ENCODE data around the gene TMEM131.
"Not testable (repeated sequence)": the region's sequence is repeated elsewhere in the genome, so short reads cannot be mapped to it uniquely, and the experiment has no call there.

TMEM131 gene

GRCh38 chr2:97723156-97724072, 272.3 kb downstream of the TMEM131 start:
- peak; percentile 53 for DNase-seq (ENCODE audit: low spot score)

GRCh38 chr2:97722227-97722626, 273.5 kb downstream of the TMEM131 start:
- no peak for DNase-seq (ENCODE audit: low spot score)

- no peak for DNase-seq (ENCODE audit: low spot score)
Observed at GRCh38 chr2:97720746-97721145, 275.0 kb downstream of the TMEM131 start.

- no peak for DNase-seq (ENCODE audit: low spot score)
Observed at GRCh38 chr2:97719362-97720155, 276.2 kb downstream of the TMEM131 start.

GRCh38 chr2:97718942-97719341, 276.8 kb downstream of the TMEM131 start:
- DNase-seq (ENCODE audit: low spot score), result no peak

- no peak for DNase-seq (ENCODE audit: low spot score)
Observed at GRCh38 chr2:97718051-97718882, 277.5 kb downstream of the TMEM131 start.

- no peak for DNase-seq (ENCODE audit: low spot score)
Observed at GRCh38 chr2:97717613-97717995, 278.1 kb downstream of the TMEM131 start.

- DNase-seq (ENCODE audit: low spot score), result no peak
Observed at GRCh38 chr2:97716695-97717612, 278.8 kb downstream of the TMEM131 start.

- no peak for DNase-seq (ENCODE audit: low spot score)
Observed at GRCh38 chr2:97715951-97716694, 279.6 kb downstream of the TMEM131 start.

- no peak for DNase-seq (ENCODE audit: low spot score)
Observed at GRCh38 chr2:97714950-97715652, 280.6 kb downstream of the TMEM131 start.

- DNase-seq (ENCODE audit: low spot score), result no peak
Observed at GRCh38 chr2:97714084-97714949, 281.4 kb downstream of the TMEM131 start.

- no peak for DNase-seq (ENCODE audit: low spot score)
Observed at GRCh38 chr2:97713296-97714083, 282.3 kb downstream of the TMEM131 start, which contains the start of gene ZAP70. ZAP70 (plus strand) TSS chr2:97713576; CDS start chr2:97724037, 10,461 bp downstream.

- DNase-seq (ENCODE audit: low spot score), result no peak
Observed at GRCh38 chr2:97712693-97713295, 283.0 kb downstream of the TMEM131 start.

- not testable (repeated sequence) for DNase-seq (ENCODE audit: low spot score)
Observed at GRCh38 chr2:97712175-97712574, 283.6 kb downstream of the TMEM131 start.

GRCh38 chr2:97711394-97711711, 284.4 kb downstream of the TMEM131 start:
- no peak for DNase-seq (ENCODE audit: low spot score)

GRCh38 chr2:97708608-97709007, 287.1 kb downstream of the TMEM131 start:
- DNase-seq (ENCODE audit: low spot score), result no peak

- no peak for DNase-seq (ENCODE audit: low spot score)
Observed at GRCh38 chr2:97708048-97708380, 287.7 kb downstream of the TMEM131 start.
